Measurements from ENCODE around the gene C6orf118.

The C6orf118 gene

DNA sequence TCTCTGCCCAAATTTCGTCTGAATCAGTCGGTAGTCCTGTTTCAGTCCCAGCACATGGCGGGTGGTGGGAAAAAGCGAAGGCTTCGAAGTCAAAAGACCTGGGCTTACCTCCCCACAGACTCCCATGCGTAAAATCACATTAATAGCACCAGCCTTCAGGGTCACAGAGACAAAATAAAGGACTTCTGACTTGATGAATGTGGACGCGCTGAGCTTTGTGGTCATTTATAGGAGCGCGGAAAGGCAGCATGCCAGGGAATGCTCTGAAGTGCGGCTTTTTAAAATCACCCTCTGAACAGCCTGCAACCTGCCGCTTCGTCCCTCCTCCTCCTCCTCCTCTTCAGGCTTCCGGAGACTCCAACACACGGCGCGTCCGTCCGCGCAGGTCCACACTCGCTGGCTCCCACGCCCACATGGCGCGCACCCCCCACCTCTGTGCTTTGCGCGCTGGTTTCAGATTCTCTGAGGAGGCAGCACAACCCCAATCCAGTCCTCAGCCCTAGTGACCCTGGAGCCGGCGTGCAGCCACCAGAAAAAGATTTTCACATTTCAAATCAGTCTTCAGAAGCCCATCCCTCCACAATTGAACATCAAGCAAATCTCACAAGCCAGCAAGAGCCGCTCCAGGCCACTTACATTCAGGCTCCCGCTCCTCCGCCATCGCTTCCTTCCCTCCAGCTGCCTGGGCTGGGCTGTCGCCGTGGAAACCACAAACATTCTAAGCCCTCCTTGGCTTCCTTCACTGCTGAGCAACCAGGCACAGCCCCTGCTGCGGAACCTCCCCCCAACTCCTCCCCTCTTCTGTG lies at the start of gene C6orf118:
TSS of gene C6orf118 (minus strand) at position 680 of the 806 bp plus-strand sequence. CDS start at position 661, 19 bp downstream.
- DNase-seq = no peak

DNA sequence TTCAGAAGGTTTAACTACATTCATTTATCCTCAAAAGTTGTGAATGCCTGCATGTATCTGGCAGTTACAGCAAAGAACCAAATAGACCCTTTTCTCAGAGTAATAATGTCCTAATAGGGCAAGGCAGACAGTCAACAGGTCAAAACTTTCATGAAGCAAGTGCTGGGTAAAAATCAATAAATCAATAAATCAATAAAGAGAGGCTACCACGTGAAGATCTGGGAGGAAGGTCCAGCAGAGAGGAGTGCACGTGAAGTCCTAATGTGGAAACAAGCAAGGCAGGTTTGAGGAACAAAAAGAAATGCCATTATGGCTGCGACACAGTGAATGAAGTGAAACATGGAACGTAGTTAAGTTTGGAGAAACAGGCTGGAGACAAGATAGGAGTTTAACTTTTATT lies 36.3 kb upstream of the C6orf118 start:
- no peak for DNase-seq

- no peak for DNase-seq
These were observed 31.1 kb upstream of the C6orf118 start for GRCh38 chr6:165340532-165340931.

DNA sequence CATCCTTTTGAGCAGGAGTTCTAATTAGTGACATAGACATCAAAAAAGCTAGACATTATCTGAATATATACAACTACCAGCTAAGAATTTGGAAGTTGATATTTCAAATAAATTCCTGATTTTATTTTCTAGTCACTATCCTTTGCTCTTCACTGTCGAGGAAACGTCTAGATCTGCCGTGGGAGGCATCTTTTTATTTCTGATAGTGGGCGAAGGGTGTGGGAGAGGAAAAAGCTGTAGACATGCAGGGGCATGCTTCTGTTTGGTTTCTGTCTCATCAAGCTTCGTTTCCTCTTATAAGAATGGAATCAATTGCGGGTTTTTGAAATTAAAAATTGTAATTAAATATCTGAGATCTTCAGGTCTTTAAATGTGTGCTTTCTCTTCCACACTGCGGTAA lies 16.2 kb upstream of the C6orf118 start:
- no peak for DNase-seq

DNA sequence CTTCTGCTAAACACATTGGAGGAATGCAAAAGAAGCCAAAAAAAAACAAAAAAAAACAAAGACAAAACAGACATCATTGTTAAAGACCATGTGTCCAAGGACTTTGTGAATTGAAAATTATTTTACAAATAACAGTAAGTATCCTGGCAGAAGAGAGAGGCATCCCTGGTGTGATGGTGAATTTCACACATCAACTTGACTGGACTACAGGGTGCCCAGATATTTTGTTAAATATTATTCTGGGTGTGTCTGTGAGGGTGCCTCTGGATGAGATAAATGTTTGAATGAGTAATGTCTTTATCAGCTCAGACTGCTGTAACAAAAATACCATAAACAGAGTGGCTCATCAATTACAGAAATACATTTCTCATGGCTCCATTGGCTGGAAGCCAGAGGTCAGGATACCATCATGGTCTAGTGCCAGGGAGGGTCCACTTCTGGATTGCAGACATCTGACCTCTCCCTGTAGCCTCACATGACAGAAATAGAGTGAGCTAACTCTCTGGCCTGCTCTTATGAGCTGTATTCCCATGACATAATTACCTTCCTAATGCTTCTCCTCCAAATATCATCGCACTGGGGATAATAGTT lies 12.2 kb upstream of the C6orf118 start:
- DNase-seq = no peak

GRCh38 chr6:165321150-165321549 lies 11.7 kb upstream of the C6orf118 start:
- DNase-seq = no peak

- no peak for DNase-seq
These were observed 8.3 kb upstream of the C6orf118 start for GRCh38 chr6:165317723-165318122.

DNA sequence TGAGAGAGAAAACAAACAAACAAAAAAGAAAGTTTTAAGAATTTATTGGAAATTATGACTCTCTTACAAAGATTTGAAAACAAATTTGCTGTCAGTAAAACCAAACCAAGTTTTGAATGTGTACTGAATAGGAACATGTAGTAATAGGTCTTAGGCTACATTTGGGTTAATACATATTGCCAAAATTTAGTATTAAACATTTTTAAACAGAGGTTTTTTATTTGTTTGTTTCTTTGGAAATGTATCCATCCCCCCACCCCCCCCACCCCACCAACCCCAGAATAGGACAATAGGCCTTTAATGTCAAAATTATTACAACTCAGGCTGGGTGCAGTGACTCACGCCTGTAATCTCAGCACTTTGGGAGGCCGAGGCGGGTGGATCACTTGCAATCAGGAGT lies 2.5 kb downstream of the C6orf118 start:
- DNase-seq = no peak

DNA sequence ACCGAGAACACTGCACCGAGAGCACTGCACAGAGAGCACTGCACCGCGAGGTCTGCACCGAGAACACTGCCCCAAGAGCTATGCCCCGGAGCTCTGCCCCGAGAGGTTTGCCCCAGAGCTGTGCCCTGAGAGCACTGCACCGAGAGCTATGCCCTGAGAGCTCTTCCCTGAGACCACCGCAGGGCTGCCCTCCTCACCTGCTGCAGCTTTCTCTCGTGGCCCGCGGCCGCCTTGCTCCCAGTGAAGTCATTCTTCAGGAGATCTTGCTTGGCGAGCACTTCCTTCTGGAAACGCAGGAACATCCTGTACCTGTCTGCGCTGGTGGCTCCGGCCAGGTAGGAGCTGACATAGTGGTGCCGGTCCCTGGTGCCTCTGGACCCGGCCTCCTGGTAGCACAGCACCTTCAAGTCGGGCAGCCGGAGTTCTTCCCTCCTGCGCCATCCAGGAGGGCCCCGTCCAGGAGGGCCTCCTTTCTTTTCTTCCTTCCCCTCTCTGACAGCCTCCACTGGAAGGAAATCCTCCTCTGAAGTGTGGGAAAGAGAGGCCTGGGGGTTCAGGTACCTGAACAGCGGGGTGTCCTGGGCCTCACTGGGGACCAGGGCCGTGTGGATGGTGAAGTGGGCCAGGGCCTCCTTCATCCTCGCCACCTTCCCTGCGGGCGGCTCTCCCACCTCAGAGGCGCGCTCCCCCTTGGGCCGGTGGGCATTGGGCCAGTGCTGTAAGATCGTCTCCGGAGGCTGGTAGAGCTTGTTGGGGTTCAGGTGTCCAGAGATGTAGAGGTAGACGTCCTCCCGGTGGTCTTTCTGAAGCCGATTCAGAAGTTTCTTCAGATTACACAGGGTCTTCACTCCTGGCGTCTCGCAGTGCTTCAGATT lies 7.8 kb downstream of the C6orf118 start:
- DNase-seq = no peak

DNA sequence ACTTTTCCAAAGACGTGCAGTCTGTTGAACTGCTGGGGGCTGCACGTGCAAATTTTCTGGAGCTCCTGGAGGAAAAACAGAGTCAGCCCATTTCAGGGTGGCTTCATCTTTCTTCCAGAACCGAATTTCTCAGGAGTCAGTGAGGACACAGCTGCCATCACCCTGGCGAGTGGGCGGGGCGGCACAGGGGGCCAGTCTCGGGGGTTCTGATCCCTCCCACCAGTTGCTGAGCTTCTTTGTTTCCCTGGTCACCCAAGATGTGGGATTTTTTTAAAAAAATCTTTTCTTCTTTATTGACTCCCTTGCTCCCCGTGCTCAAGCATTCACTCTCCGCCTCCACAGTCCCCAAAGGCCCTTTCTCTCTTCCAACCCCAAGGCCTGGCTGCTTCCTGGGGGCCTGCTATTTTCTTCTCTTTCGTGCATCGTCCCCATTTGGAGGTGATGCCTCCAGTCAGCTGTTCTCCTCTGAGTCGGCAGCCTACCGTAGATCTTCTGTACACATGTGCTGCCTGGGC lies 8.9 kb downstream of the C6orf118 start:
- DNase-seq = no peak

DNA sequence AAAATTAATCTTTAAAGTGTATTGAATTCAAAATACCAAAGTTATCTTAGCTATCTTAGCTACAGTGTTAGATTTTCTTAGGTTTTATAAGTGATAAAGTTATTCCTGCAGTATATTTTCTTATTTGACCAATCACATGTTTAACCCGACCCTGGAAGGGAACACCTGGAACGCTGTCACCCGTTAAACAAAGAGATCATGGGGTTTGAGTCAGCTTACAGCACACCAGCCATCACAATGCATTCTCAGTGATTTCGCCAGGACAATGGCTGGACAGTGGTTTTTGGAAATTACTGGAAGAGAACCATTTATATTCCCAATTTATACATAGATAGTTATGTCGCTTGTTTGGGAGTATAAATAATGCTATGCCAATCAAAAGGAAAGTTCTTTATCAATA lies 10.5 kb downstream of the C6orf118 start:
- DNase-seq = no peak

GRCh38 chr6:165298402-165298801 lies 11.0 kb downstream of the C6orf118 start:
- DNase-seq = no peak

GRCh38 chr6:165292657-165293056 lies 16.7 kb downstream of the C6orf118 start:
- DNase-seq = no peak

DNA sequence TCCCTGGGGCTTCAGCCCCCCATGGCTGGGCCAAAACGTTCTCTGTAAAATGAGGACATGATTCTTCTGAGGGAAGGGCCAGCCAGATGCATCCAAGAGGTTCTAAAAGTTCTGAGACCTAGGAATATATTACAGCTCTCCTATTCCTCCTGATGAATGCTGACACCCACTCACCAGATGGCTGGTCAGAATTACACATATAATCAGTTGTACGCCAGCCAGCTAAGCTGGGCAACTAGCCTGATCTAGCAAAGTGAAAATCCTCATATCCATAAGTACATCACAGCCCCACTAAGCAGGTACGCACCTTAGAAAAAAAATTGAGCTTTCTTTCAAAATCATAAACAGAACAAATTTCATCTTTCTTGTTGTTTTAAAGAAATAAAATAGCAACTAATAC lies 34.8 kb downstream of the C6orf118 start:
- no peak for DNase-seq

DNA sequence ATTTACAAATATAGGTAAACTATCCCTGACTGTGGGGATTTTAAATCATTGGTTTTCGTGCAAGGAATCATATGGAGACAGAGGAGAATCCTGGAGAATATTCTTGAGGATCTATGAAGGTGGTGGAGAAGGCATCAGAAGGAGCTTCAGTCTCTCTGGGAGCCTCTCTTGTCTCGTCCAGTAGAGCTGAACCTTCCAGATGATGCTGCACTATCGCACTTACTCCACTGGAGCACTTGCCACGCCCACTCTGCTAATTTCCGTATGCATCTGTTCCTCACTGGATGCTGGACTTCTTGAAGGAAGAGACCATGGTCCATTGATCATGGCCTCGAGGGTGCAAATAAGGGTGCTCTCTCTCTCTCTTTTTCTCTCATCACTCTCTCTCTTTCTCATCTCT lies 36.8 kb downstream of the C6orf118 start:
- DNase-seq = no peak

DNA sequence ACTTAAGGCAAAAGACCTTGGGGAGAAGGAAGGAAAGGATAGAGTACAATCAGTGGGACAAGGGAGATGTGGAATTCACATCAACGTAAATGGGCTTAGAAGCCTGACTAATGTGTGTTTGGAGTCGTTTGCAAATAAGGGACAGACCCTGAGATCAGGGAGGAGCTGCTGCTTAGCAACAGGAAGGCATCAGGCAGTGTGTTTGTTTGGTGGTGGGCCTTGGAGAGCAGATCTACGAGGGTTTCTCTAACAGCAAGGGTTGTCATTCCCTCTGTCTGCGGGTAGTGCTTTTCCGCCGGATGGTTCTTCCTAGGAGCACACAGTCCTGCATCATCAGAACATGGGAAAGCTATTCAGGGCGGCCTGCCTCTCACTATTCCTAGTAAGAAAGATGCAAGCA lies 40.4 kb downstream of the C6orf118 start:
- DNase-seq = no peak

DNA sequence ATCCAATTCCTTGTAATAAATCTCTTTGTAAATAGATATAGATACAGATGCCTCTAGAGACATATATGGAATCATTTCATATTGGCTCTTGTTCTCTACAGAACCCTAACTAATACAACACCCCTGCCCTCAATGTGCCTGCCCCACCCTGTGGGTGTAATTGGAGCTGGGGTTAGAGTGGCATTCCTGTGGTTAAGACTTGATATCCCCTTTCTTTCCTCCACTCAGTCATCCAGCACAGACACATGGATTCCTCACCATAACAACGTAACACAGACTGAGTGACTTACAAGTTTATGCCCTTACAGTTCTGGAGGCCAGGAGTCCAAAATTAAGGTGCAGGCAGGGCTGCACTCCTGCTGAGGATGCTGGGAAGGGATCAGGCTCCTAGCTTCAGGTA lies 42.8 kb downstream of the C6orf118 start:
- DNase-seq = no peak

- no peak for DNase-seq
These were observed 43.2 kb downstream of the C6orf118 start for GRCh38 chr6:165266191-165266590.

DNA sequence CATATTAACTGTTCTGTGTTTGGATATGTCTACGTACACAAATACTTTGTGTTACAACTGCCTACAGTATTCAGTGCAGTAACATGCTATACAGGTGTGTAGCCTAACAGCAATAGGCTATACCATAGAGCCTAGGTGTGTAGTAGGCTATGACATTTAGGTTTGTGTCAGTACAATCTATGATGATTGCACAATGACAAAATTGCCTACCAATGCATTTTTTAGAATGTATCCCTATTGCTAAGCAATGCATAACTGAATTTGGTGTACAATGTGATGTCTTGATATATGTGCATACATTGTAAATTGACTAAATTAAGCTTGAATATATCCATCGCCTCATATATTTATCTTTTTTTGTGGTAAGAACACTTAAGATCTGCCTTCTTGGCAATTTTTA lies 48.9 kb downstream of the C6orf118 start:
- DNase-seq = no peak

DNA sequence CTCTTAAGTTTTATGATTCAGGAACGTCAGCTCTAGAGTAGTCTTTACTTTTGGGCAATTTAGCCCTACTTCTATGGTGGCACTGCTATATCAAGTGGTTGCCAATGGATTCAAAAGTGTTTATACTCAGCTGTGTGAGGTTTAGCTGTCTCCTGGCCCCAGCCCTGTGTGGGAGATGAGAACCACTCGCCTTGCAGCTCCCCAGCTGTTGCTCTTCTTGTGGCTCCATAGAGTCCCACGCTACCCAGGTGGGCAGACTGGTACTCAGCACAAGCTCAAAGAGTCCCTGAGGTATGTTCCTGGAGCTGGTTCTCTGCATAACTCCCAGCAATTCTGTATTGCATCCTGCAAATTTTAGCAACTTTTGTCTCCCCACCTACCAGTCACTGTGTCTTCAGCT lies 59.6 kb downstream of the C6orf118 start:
- DNase-seq = no peak

DNA sequence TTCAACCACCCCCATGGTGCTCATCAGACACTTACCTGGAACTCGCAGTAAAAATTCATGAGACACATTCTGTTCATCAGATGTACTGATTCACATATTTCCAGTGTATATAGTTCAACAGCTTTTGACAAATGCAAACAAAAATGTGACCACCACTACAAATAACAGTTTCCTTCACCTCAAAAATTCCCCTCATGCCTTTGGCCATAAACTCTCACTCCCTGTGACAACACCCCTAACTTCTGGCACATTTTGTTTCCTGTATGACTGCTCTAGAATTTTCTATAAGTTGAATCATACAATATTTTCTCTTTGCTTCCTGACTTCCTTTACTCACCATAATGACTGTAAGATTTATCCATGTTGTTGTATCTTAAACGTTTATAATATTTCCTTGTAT lies 63.7 kb downstream of the C6orf118 start:
- DNase-seq = no peak

DNA sequence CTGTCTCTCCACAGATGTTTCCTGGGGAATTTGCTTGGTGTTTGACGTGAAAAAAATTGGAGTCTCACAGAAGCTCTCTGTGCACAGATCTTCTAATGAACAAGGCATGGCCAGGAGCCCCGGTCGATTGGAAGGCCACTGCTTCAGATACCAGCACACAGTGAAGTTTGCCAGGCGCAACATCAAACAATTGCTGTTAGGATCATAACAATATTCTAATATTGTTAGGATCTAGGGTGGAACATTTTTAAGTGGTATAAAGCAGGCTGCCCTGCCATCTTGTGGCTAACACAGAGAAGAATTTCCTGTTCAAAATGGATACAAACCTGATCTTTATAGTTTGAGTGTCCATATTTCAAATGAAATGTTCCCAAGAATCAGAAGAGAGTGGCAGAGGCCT lies 64.1 kb downstream of the C6orf118 start:
- DNase-seq = peak; percentile 12

GRCh38 chr6:165244524-165245247 lies 64.7 kb downstream of the C6orf118 start:
- DNase-seq = no peak

Data from HCEC 1CT (cell line).